KBM-7 (cell line): ENCODE measurements around the gene SOAT1.

Experiments
- DNase-seq: peaks from one replicate; pipeline ENCODE4 v3.0.0-alpha.2; 2015
- in situ Hi-C: fragments of 300-500 bp; cut with MboI; formaldehyde crosslinking; loops from 2 replicates; pipeline ENCODE4 v1.14.3; 2020; ENCODE audit warnings: low sequenced_read_pairs, low pct_unique_long_range_greater_than_20kb, mixed read lengths

Gene SOAT1

GRCh38 chr1:179300112-179300511, 6.5 kb downstream of the SOAT1 start:
- no peak for DNase-seq
- in situ Hi-C loops = no loop called here

GRCh38 chr1:179302070-179302469, 8.5 kb downstream of the SOAT1 start:
- DNase-seq = no peak
- in situ Hi-C loops = no loop called here

GRCh38 chr1:179303200-179303785, 9.7 kb downstream of the SOAT1 start:
- in situ Hi-C loops = no loop called here
- no peak for DNase-seq

GRCh38 chr1:179305450-179305849, 11.9 kb downstream of the SOAT1 start:
- no peak for DNase-seq
- in situ Hi-C loops = no loop called here

GRCh38 chr1:179310291-179310690, 16.7 kb downstream of the SOAT1 start:
- DNase-seq = no peak
- in situ Hi-C loops = no loop called here

- DNase-seq = no peak
- in situ Hi-C loops = no loop called here
Observed at GRCh38 chr1:179310721-179311120, 17.1 kb downstream of the SOAT1 start.

GRCh38 chr1:179311149-179311700, 17.6 kb downstream of the SOAT1 start:
- in situ Hi-C loops = no loop called here
- DNase-seq = no peak

GRCh38 chr1:179313004-179313403, 19.4 kb downstream of the SOAT1 start:
- no peak for DNase-seq
- in situ Hi-C loops = no loop called here

GRCh38 chr1:179314928-179315327, 21.3 kb downstream of the SOAT1 start:
- in situ Hi-C loops = no loop called here

GRCh38 chr1:179318491-179318890, 24.9 kb downstream of the SOAT1 start:
- in situ Hi-C loops = no loop called here
- peak; percentile 29 for DNase-seq

More at GRCh38 chr1:179314928-179315327, 21.3 kb downstream of the SOAT1 start:
- DNase-seq = no peak

GRCh38 chr1:179321533-179322216, 28.1 kb downstream of the SOAT1 start:
- no peak for DNase-seq
- in situ Hi-C loops = no loop called here

GRCh38 chr1:179322557-179322956, 29.0 kb downstream of the SOAT1 start:
- in situ Hi-C loops = no loop called here
- no peak for DNase-seq

GRCh38 chr1:179323436-179323835, 29.8 kb downstream of the SOAT1 start:
- DNase-seq = no peak

GRCh38 chr1:179325836-179326235, 32.2 kb downstream of the SOAT1 start:
- in situ Hi-C loops = no loop called here
- DNase-seq = no peak

More at GRCh38 chr1:179323436-179323835, 29.8 kb downstream of the SOAT1 start:
- in situ Hi-C loops = no loop called here

- in situ Hi-C loops = no loop called here
- DNase-seq = no peak
Observed at GRCh38 chr1:179326746-179327145, 33.1 kb downstream of the SOAT1 start.

GRCh38 chr1:179327196-179327595, 33.6 kb downstream of the SOAT1 start:
- in situ Hi-C loops = no loop called here
- no peak for DNase-seq

- peak; percentile 21 for DNase-seq
- in situ Hi-C loops = no loop called here
Observed at GRCh38 chr1:179327679-179328078, 34.1 kb downstream of the SOAT1 start.

GRCh38 chr1:179329862-179330261, 36.3 kb downstream of the SOAT1 start:
- in situ Hi-C loops = no loop called here

GRCh38 chr1:179334440-179334839, 40.8 kb downstream of the SOAT1 start:
- in situ Hi-C loops = no loop called here
- no peak for DNase-seq

More at GRCh38 chr1:179329862-179330261, 36.3 kb downstream of the SOAT1 start:
- DNase-seq = no peak

GRCh38 chr1:179337288-179337687, 43.7 kb downstream of the SOAT1 start:
- in situ Hi-C loops = no loop called here
- no peak for DNase-seq
